ENCODE data around the gene XNDC1N. TPM values are rescaled to one million over a fixed set of nuclear protein-coding genes. Genes with fewer than 3 reads are reported as not detected.

Gene XNDC1N
- polyA plus RNA-seq, 1 of the 3 experiments (the other 2 are of a cell fraction), result 3.4 TPM

DNA sequence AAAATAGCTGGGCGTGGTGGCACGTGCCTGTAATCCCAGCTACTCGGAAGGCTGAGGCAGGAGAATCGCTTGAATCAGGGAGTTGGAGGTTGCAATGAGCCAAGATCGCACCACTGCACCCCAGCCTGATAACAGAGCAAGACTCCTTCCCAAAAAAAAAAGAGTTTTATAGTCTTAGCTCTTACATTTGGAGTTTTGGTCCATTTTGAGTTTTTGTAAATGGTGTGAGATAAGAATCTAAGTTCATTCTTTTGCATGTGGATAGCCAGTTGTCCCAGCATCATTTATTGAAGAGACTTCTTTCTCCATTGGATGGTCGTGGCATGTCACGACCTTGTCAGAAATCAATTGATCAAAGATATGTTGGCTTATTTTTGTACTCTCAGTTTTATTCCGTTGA, 35.1 kb upstream of the XNDC1N start:
- Histone ChIP-seq H3K4me1 (ENCODE audit: control insufficient read depth in 1 of 2, insufficient read depth in 2 of 2, low read depth in 1 of 2, low read length in 1 of 2) (no peaks in the 10 kb centered on the region), H3K4me3 (ENCODE audit: low read depth in 2 of 2, low read length in 1 of 2) (no peak overlapping the region), H4K20me1 (ENCODE audit: insufficient read depth) (no peaks in the 10 kb centered on the region), H3K4me2 (no peak overlapping the region), H3K36me3 (replicated peaks in 1 of 2; ENCODE audit: control insufficient read depth in 1 of 2, insufficient read depth in 2 of 2, low read length in 1 of 2) (peaks cover 9 to 48% of the 10 kb centered on the region in 2 experiments), H3K9me3 (no peaks in the 10 kb centered on the region), H3K79me2 (ENCODE audit: insufficient read depth) (peaks cover 55% of the 10 kb centered on the region), H2AFZ (ENCODE audit: low read depth) (no peak overlapping the region), H3K9me2 (no peaks in the 10 kb centered on the region), H3K27ac (ENCODE audit: low read depth in 2 of 2, low read length in 1 of 2) (no peak overlapping the region), H3K9ac (no peak overlapping the region), H3K27me3 (ENCODE audit: insufficient read depth) (no peaks in the 10 kb centered on the region), H3F3A (replicated peaks; ENCODE audit: insufficient read depth) (peaks cover 5% of the 10 kb centered on the region)
- DNase-seq, result no peak
- 97% methylated on average over 8 of the region's 8 CpGs for WGBS (ENCODE audit: low lambda C conversion rate)
- TF ChIP-seq SIN3A (IDR thresholded peaks at IDR 0.05; ENCODE audit: borderline replicate concordance, low read depth, low read length), result no peak
- no peak for TF ChIP-seq RAD21 (IDR thresholded peaks at IDR 0.05; ENCODE audit: low read length)
- TF ChIP-seq USF1 (IDR thresholded peaks at IDR 0.05; ENCODE audit: borderline replicate concordance, low read depth), result no peak
- TF ChIP-seq FOXJ3 (CRISPR knock-in tag; IDR thresholded peaks at IDR 0.05), result no peak
- TF ChIP-seq MEF2A (IDR thresholded peaks at IDR 0.05; ENCODE audit: borderline replicate concordance, low read depth), result no peak
- no peak for TF ChIP-seq TEAD4 (IDR thresholded peaks at IDR 0.05; ENCODE audit: borderline replicate concordance, insufficient read depth)
- no peak for TF ChIP-seq CHD2 (IDR thresholded peaks at IDR 0.05; ENCODE audit: low read length, partially characterized antibody)
- no peak for TF ChIP-seq SMC3 (IDR thresholded peaks at IDR 0.05; ENCODE audit: low read depth, low read length)
- TF ChIP-seq GATA2 (CRISPR knock-in tag; IDR thresholded peaks at IDR 0.05), result no peak
- TF ChIP-seq, protein P1, sequence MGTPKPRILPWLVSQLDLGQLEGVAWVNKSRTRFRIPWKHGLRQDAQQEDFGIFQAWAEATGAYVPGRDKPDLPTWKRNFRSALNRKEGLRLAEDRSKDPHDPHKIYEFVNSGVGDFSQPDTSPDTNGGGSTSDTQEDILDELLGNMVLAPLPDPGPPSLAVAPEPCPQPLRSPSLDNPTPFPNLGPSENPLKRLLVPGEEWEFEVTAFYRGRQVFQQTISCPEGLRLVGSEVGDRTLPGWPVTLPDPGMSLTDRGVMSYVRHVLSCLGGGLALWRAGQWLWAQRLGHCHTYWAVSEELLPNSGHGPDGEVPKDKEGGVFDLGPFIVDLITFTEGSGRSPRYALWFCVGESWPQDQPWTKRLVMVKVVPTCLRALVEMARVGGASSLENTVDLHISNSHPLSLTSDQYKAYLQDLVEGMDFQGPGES (IDR thresholded peaks at IDR 0.05; ENCODE audit: low read depth, low read length), result no peak
- TF ChIP-seq YY1 (IDR thresholded peaks at IDR 0.05; ENCODE audit: low read depth), result no peak
- TF ChIP-seq, protein P2, sequence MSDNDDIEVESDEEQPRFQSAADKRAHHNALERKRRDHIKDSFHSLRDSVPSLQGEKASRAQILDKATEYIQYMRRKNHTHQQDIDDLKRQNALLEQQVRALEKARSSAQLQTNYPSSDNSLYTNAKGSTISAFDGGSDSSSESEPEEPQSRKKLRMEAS (IDR thresholded peaks at IDR 0.05; ENCODE audit: low read depth), result no peak
- ChIA-PET POLR2A (no interaction called here), CTCF (interaction anchor here (0.8 to 3.6 kb wide), 3 partner anchors 14 to 484 kb away, joined by 3 to 24 read pairs (median 4); no protein-coding TSS in a partner anchor)

DNA sequence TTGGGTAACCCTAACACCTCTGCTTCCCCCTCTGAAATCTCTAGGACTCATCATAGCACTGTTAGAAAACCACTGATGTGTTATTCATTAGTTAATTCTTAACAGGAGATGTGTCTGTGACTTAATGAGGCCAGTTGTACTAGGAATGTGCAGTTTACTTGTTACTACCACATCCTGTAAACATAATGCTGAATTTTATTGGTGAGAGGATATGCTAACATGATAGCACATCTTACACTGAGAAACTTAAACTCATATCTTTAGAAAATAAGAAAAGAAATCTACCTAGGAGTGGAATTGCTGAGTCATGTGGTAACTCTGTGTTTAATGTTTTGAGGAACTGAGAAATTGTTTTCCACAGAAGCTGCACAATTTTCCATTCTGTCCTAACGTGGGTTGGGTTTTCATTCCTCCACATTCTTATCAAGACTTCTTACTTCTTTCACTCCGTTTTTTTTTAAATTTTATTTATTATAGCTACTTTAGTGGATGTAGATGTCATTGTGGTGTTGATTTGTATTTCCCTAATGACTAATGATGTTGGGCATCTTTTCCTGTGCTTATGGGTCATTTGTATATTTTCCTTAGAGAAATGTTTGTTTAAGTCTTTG, 34.1 kb upstream of the XNDC1N start:
- POLR2A ChIA-PET, result no interaction called here

More for the DNA sequence above, 34.1 kb upstream of the XNDC1N start:
- TF ChIP-seq TCF12 (IDR thresholded peaks at IDR 0.05), result no peak
- TF ChIP-seq RCOR1 (IDR thresholded peaks at IDR 0.05; ENCODE audit: low read length), result no peak
- no peak for TF ChIP-seq SMC3 (IDR thresholded peaks at IDR 0.05; ENCODE audit: low read depth, low read length)
- no peak for TF ChIP-seq RAD21 (IDR thresholded peaks at IDR 0.05; ENCODE audit: low read length)
- no peak for TF ChIP-seq PBX3 (IDR thresholded peaks at IDR 0.05)
- no peak for TF ChIP-seq EZH2phosphoT487 (IDR thresholded peaks at IDR 0.05; ENCODE audit: borderline replicate concordance, low read depth)
- no peak for TF ChIP-seq CHD2 (IDR thresholded peaks at IDR 0.05; ENCODE audit: low read length, partially characterized antibody)
- TF ChIP-seq, protein P1 (IDR thresholded peaks at IDR 0.05; ENCODE audit: low read depth, low read length), result no peak
- TF ChIP-seq, protein P2 (IDR thresholded peaks at IDR 0.05; ENCODE audit: low read depth), result no peak
- no peak for TF ChIP-seq GATA2 (CRISPR knock-in tag; IDR thresholded peaks at IDR 0.05)
- TF ChIP-seq ELF1 (IDR thresholded peaks at IDR 0.05), result no peak
- no peak for TF ChIP-seq RXRA (IDR thresholded peaks at IDR 0.05; ENCODE audit: borderline replicate concordance, low read depth)
- TF ChIP-seq MEF2A (IDR thresholded peaks at IDR 0.05; ENCODE audit: borderline replicate concordance, low read depth), result no peak
- TF ChIP-seq CTCF (IDR thresholded peaks at IDR 0.05), result no peak
- H3K4me2 ChIP-seq, result no peak overlapping the region
- no peak overlapping the region for H3K9ac ChIP-seq
- no peaks in the 10 kb centered on the region for H3K27me3 ChIP-seq (ENCODE audit: insufficient read depth)
- H3F3A ChIP-seq (replicated peaks; ENCODE audit: insufficient read depth), result peaks cover 5% of the 10 kb centered on the region
- no peaks in the 10 kb centered on the region for H3K9me2 ChIP-seq
- peaks cover 9 to 44% of the 10 kb centered on the region in 2 experiments for H3K36me3 ChIP-seq (replicated peaks in 1 of 2; ENCODE audit: control insufficient read depth in 1 of 2, insufficient read depth in 2 of 2, low read length in 1 of 2)
- no peak overlapping the region; a peak in 1 of 4 replicates for H3K27ac ChIP-seq (ENCODE audit: low read depth in 2 of 2, low read length in 1 of 2)
- H3K9me3 ChIP-seq, result no peaks in the 10 kb centered on the region
- H4K20me1 ChIP-seq (ENCODE audit: insufficient read depth), result no peaks in the 10 kb centered on the region
- DNase-seq, result no peak
- CTCF ChIA-PET, result interaction anchor here (1.0 to 3.6 kb wide), 2 partner anchors 15 to 23 kb away, joined by 3 to 24 read pairs; no protein-coding TSS in a partner anchor
- WGBS (ENCODE audit: low lambda C conversion rate), result 79% methylated on average over 2 of the region's 2 CpGs
- no peak overlapping the region for H2AFZ ChIP-seq (ENCODE audit: low read depth)
- H3K79me2 ChIP-seq (ENCODE audit: insufficient read depth), result peaks cover 53% of the 10 kb centered on the region; the same call in 1 of the 2 replicates
- H3K4me1 ChIP-seq (ENCODE audit: control insufficient read depth in 1 of 2, insufficient read depth in 2 of 2, low read depth in 1 of 2, low read length in 1 of 2), result no peaks in the 10 kb centered on the region
- no peak overlapping the region for H3K4me3 ChIP-seq (ENCODE audit: low read depth in 2 of 2, low read length in 1 of 2)
